ENCODE measurements around the gene MLF2. TPM values are rescaled to one million over a fixed set of nuclear protein-coding genes. Genes with fewer than 3 reads are reported as not detected.
A peak's percentile ranks its signal among the peaks of the same experiment; 100 is the strongest.

Gene MLF2
- total RNA-seq, 1 experiment from 2014 or later = 244 TPM

DNA sequence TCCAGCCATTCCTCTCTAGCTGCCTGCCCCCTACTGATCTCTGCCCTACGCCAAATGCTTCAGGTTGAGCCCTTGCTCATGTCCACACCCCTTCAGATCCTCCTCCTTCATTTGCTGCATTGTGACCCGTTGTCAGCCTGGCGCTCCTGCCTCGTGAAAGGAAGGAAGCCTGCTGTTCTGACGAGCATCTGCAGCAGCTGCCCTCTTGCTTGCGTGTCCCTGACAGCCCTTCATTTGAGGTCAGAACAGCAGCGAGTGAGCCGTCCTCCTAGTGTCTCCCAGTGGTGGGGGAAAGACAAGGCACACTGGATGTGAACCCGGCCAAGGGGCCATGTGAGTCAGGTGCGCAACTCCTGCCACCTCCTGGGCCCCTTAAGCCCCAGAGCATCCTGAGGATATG is 49.3 kb downstream of the MLF2 start:
- no peak overlapping the region for H2BK12ac ChIP-seq (ENCODE audit: insufficient read length, low read depth, low read length)
- H3K4me2 ChIP-seq (ENCODE audit: insufficient read depth, insufficient read length, low read length) = peak overlapping the region; percentile 9
- no peak overlapping the region for H2BK5ac ChIP-seq (ENCODE audit: insufficient read length, low read length)
- no peak overlapping the region for H3K14ac ChIP-seq (ENCODE audit: insufficient read depth, low read length)
- WGBS (ENCODE audit: extremely low coverage, insufficient read length, low lambda C conversion rate) = no CpG with 5 or more reads among the region's 10 CpGs
- no peak overlapping the region for H3T11ph ChIP-seq (ENCODE audit: low read length)
- H3K36me3 Mint-ChIP-seq (ENCODE audit: insufficient read depth in 1 of 3, low read depth in 3 of 3) = peaks cover 0 to 4% (median 0%) of the 10 kb centered on the region in 3 experiments; a peak in 4 of 7 replicates
- peak; percentile 83 for DNase-seq
- no peak overlapping the region for H3K4ac ChIP-seq (ENCODE audit: low read depth, low read length)
- peaks cover 17% of the 10 kb centered on the region for H3K23me2 ChIP-seq (ENCODE audit: insufficient read length, low read depth, low read length, poor library complexity, severe bottlenecking)
- H3K18ac ChIP-seq (ENCODE audit: insufficient read length, low read depth, low read length) = no peak overlapping the region
- no peak overlapping the region for H2AK5ac ChIP-seq (ENCODE audit: insufficient read length, low read length)
- H2AFZ ChIP-seq (ENCODE audit: low read length) = no peak overlapping the region
- no peak overlapping the region for H2BK15ac ChIP-seq (ENCODE audit: low read depth, low read length)
- H3K27me3 ChIP-seq (ENCODE audit: insufficient read depth, low read length) = peaks cover 3% of the 10 kb centered on the region; the same call in 1 of the 2 replicates
- H3K4me3 Mint-ChIP-seq = peak overlapping the region; percentile 21 to 38; a peak in 4 of 5 replicates
- no peak overlapping the region for H2BK20ac ChIP-seq (ENCODE audit: low read depth, low read length, poor library complexity, severe bottlenecking)
- no peaks in the 10 kb centered on the region for H3K9me3 ChIP-seq (ENCODE audit: control insufficient read depth, low read depth, low read length)
- no peaks in the 10 kb centered on the region for H3K79me1 ChIP-seq (ENCODE audit: insufficient read depth, low read depth, low read length, poor library complexity, severe bottlenecking)
- peaks cover 0 to 2% of the 10 kb centered on the region in 2 experiments; a peak in 3 of 5 replicates for H3K9me3 Mint-ChIP-seq
- no peaks in the 10 kb centered on the region for H3K79me2 ChIP-seq (ENCODE audit: insufficient read depth, low read length)
- H2BK120ac ChIP-seq (ENCODE audit: low read depth, low read length, poor library complexity, severe bottlenecking) = no peak overlapping the region
- no peak overlapping the region for H3K9ac ChIP-seq (ENCODE audit: extremely low read depth, insufficient read length, low read length)
- no peak overlapping the region for H3K23ac ChIP-seq (ENCODE audit: insufficient read length, low read depth, low read length)
- H3K27me3 Mint-ChIP-seq (ENCODE audit: low read depth) = peaks cover 62% of the 10 kb centered on the region
- peaks cover 15 to 19% of the 10 kb centered on the region in 2 experiments for H3K4me1 Mint-ChIP-seq
- H4K91ac ChIP-seq (ENCODE audit: insufficient read length, low read depth, low read length) = no peak overlapping the region
- H4K20me1 ChIP-seq (ENCODE audit: control insufficient read depth, insufficient read depth, insufficient read length) = no peaks in the 10 kb centered on the region
- peak overlapping the region in 1 of 3 experiments; percentile 30; a peak in 1 of 7 replicates for H3K27ac Mint-ChIP-seq
- TF ChIP-seq, protein P1, sequence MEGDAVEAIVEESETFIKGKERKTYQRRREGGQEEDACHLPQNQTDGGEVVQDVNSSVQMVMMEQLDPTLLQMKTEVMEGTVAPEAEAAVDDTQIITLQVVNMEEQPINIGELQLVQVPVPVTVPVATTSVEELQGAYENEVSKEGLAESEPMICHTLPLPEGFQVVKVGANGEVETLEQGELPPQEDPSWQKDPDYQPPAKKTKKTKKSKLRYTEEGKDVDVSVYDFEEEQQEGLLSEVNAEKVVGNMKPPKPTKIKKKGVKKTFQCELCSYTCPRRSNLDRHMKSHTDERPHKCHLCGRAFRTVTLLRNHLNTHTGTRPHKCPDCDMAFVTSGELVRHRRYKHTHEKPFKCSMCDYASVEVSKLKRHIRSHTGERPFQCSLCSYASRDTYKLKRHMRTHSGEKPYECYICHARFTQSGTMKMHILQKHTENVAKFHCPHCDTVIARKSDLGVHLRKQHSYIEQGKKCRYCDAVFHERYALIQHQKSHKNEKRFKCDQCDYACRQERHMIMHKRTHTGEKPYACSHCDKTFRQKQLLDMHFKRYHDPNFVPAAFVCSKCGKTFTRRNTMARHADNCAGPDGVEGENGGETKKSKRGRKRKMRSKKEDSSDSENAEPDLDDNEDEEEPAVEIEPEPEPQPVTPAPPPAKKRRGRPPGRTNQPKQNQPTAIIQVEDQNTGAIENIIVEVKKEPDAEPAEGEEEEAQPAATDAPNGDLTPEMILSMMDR (conservative IDR thresholded peaks at IDR 0.05) = peak; percentile 32; the same call in 2 of the 3 replicates
- H4K5ac ChIP-seq (ENCODE audit: insufficient read length, low read depth, low read length) = no peak overlapping the region
- H3K4me1 ChIP-seq (ENCODE audit: insufficient read depth, low read length) = peaks cover 3% of the 10 kb centered on the region; the same call in 1 of the 2 replicates
- H3K27ac ChIP-seq (ENCODE audit: insufficient read length, low read depth, low read length) = no peak overlapping the region
- H3K56ac ChIP-seq (ENCODE audit: insufficient read length, low read depth, low read length) = no peak overlapping the region
- no peak overlapping the region for H4K8ac ChIP-seq (replicated peaks; ENCODE audit: insufficient read length, low read depth, low read length)

All from H9 (cell line).